HG03432 (cell line): Measurements from ENCODE around the gene RBFOX2.
A peak's percentile ranks its signal among the peaks of the same experiment; 100 is the strongest.
"Not testable (repeated sequence)": the region's sequence is repeated elsewhere in the genome, so short reads cannot be mapped to it uniquely, and the experiment has no call there.

Experiments
- ATAC-seq: cut with Tn5 transposase; IDR thresholded peaks from one replicate; pipeline ENCODE4 v1.9.1; 2021; ENCODE audit warnings: mild to moderate bottlenecking, moderate library complexity; ENCODE audit not compliant: unreplicated experiment

The RBFOX2 gene

GRCh38 chr22:36028646-36029405, at the start of gene RBFOX2:
Gene RBFOX2, minus strand, starts transcription at chr22:36028824. Its CDS starts 399 bp downstream, at chr22:36028425.
- ATAC-seq, result peak; percentile 63

- no peak for ATAC-seq
Measured at GRCh38 chr22:36077271-36077670, 48.6 kb upstream of the RBFOX2 start.

DNA sequence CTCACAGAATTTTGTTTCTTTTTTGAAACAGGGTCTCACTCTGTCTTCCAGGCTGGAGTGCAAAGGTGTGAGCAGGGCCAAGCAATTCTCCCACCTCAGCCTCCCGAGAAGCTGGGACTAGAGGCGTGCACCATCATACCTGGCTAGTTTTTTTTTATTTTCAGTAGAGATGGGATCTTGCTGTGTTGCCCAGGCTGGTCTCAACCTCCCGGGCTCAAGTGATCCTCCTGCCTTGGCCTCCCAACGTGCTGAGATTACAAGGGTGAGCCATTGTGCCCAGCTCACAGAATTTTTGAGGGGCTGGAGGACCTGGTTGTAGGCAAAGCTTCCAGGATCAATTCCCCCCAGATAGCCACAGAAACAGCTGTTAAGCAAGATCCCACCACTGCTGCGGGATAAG, 47.1 kb upstream of the RBFOX2 start:
- no peak for ATAC-seq

DNA sequence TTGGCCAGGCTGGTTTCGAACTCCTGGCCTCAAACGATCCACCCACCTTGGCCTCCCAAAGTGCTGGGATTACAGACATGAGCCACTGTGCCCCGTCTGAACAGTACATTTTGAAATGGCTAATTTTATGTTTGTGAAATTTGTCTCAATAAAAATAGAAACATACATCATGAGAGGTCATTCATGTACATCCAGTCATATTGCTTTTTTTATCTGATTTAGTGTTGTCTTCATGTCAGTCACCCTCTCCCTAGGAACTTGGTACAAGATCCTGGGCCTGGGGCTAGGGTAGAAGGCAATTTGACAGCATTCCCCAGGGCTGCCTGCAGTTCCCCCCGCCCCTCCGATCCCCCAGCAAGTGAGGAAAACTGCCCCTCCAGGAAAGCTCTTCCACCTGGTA, 46.6 kb upstream of the RBFOX2 start:
- ATAC-seq, result no peak

DNA sequence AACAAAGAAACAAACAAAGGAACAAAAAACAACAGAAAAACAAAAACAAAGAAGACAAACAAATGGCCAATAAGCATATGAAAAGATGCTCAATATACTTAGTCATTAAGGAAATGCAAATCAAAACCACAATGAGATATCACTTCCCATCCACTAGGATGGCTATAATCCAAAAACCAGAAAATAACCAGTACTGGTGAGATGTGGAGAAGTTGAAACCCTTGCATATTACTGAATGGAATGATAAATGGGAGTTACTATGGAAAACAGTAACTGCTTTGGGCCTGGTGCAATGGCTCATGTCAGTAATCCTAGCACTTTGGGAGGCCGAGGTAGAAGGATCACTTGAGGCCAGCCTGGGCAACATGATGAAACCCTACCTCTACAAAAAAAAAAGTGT, 44.9 kb upstream of the RBFOX2 start:
- ATAC-seq, result no peak

GRCh38 chr22:36070645-36071044, 42.0 kb upstream of the RBFOX2 start:
- not testable (repeated sequence) for ATAC-seq

DNA sequence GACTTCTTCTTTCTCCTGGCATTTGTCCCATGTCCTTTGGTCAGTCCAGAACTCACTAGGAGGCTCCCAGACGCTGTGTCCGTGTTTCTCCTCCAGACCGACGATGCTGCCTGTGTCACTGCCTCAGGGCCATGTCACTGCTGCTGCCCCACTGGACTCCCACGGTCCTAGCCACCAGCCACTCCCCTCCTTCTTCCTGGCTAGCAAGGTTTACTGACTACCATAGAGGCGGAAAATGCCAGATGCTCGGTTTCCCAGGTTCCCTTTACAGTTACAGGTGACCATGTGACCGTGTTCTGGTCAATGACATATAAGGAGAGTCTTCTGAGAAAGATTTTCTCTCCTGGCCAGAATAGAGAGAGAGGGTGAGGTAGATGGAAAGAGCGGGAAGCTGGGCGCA, 40.7 kb upstream of the RBFOX2 start:
- ATAC-seq, result no peak

DNA sequence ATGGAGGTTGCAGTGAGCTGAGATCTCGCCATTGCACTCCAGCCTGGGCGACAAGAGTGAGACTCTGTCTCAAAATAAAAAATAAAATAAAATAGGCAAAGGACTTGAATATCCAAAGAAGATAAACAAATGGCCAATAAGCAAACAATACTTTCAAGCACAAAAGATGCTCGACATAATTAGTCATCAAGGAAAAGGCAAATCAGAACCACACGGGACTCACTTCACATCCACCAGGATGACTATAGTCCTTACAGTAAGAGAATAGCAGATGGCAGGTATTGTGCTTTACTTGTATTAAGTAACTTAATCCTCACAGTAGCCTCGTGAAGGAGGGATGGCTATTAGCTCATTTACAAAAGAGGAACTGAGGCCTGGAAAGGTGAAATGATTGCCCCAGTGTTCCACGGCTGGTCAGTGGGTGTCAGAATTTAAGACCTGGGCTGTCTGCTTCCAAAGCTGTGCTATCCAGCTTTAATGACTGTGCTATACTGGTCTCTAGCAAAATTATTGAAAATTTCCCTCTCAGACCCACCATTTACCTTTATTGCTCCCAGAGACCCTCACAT, 40.2 kb upstream of the RBFOX2 start:
- ATAC-seq, result no peak

- no peak for ATAC-seq
Measured at GRCh38 chr22:36067235-36067558, 38.6 kb upstream of the RBFOX2 start.

GRCh38 chr22:36065775-36066544, 37.3 kb upstream of the RBFOX2 start:
- ATAC-seq, result no peak

DNA sequence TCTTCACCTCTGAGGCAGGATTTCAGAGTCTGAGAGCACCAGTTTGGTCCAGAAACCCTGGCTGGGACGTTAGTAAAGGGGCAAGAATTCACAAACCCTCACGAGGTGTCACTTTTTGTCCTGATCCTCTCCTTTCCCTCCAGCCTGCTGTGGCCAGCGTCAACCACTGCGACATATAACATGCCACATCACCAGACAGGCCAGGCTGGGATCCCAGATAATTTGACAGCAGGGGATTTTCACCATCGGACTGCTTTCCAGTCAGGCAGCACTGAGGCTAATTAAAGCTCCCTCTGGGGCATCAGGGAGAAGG, 36.8 kb upstream of the RBFOX2 start:
- ATAC-seq, result no peak

- no peak for ATAC-seq
Measured at GRCh38 chr22:36064358-36064757, 35.7 kb upstream of the RBFOX2 start.

DNA sequence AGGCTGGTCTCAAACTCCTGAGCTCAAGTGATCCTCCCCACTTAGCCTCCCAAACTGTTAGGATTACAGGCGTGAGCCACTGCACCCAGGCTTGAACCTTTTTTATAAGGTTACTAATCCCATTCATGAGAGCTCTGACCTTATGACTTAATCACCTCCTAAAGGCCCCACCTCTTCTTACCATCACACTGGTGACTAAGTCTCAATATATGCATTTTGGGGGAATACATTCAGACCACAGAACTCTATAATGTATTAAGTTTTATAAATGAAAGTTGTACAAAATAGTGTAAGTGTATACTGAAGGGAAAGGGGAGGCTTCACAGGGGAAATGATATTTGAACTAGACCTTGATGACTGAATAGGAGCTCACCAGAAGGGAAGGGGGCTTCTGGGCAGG, 28.4 kb upstream of the RBFOX2 start:
- ATAC-seq, result no peak

GRCh38 chr22:36055376-36056295, 27.0 kb upstream of the RBFOX2 start:
- no peak for ATAC-seq

- ATAC-seq, result not testable (repeated sequence)
Measured at GRCh38 chr22:36054446-36054845, 25.8 kb upstream of the RBFOX2 start.

DNA sequence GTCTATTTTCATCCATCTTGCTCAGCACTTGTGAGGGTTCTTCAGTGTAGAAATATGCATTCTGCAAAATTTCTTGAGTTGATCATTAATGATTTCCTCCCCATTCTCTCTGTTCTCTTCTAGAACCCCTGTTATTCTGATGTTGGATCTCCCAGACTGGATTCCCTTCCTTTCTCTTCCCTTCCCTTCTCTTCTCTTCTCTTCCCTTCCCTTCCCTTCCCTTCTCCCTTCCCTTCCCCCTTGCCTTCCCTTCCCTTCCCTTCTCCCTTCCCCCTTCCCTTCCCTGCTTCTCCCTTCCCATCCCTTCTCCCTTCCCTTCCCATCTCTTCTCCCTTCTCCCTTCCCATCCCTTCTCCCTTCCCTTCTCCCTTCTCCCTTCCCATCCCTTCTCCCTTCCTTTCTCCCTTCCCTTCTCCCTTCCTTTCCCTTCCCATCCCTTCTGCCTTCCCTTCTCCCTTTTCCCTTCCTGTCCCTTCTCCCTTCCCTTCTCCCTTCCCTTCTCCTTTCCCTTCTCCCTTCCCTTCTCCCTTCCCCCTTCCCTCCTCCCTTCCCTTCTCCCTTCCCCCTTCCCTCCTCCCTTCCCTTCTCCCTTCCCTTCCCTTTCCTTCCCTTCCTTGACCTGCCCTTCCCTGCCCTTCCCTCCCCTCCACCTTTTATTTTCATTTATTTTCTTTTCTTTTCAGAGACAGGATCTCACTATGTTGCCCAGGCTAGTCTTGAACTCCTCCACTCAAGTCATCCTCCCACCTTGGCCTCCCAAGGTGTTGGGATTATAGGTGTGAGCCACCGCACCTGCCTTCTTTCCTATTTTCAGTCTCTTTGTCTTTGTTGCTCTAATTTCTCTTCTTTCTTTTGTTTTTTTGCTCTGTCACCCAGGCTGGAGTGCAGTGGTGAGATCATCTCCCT, 24.9 kb upstream of the RBFOX2 start:
- ATAC-seq, result no peak

DNA sequence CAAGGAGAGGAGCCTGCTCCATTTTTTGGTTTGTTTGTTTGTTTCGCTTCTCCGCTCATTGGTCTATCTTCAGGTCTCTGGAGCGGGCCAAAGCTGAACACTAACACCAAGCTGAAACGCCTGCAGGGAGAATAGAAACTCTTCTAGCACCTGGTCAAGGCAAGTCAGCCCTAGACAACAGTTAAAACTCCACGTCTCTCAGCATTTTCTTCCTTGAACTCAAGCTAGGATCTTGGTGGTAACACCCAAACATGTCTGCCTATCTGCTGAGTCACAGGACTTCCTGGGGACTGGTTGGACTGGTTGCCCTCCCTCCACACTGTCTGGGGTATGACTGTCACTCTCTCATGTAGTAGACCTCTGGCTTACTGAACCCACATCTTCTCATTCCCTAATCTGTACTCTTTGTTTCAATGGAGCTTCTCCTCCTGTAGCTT, 23.9 kb upstream of the RBFOX2 start:
- ATAC-seq, result no peak

- no peak for ATAC-seq
Measured at GRCh38 chr22:36049678-36049997, 21.0 kb upstream of the RBFOX2 start.

DNA sequence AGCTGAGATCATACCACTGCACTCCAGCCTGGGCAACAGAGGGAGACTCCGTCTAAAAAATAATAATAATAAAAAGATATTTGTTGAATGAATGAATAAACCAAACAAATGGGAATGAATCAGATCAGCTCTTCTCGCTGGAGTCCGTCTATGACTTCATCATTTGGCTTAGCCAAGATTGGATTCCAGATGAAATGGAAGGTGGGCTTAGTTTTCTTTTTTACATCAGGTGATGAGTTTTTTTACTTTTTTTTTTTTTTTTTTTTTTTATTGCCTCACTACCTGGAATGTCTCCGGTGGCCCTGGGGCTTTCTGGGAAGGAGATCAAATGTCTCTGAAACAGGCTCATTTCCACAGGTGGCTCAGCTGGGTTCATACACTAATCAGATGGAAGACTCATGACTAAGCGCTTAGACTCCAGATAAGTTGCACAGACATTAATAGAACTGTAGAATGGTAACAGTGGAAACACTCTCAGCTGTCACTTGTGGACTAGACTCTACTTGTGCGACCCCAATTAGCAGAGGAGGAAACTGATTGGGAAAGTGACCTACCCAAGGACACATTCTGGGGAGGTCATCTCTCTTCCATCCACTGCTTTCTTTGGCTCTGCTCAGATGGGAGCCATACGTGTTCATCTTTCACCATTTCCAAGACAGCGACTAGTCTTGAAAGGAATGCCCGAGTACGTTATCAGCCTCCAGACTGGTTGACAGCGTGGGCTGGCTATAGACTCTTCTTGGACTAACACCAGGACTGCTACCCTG, 20.5 kb upstream of the RBFOX2 start:
- no peak for ATAC-seq

- not testable (repeated sequence) for ATAC-seq
Measured at GRCh38 chr22:36044517-36044916, 15.9 kb upstream of the RBFOX2 start.
